Keratinocyte (primary cell): Measurements from ENCODE around the gene ACP7.

ENCODE experiments used
- CTCF ChIP-seq, 3 experiments: IDR thresholded peaks in 1 of 3; conservative IDR thresholded peaks in 1 of 3; optimal IDR thresholded peaks in 1 of 3; 2 replicates in 2 of 3; 3 replicates in 1 of 3; pipeline versions ENCODE3 to v1.5.1; 2011; ENCODE audit warnings: low read length in 3 of 3, mild to moderate bottlenecking in 3 of 3, moderate library complexity in 2 of 3, control low read depth in 1 of 3, inconsistent platforms in 1 of 3; ENCODE audit not compliant: insufficient read depth in 2 of 3; ENCODE audit errors: extremely low read depth in 1 of 3
- EZH2 ChIP-seq: IDR thresholded peaks from one replicate; pipeline ENCODE4 v1.6.1; 2012; ENCODE audit warnings: inconsistent platforms, mild to moderate bottlenecking, low read length, moderate library complexity

- TF ChIP-seq CTCF (optimal IDR thresholded peaks at IDR 0.05 in 1 of 3, IDR thresholded peaks at IDR 0.05 in 1 of 3, conservative IDR thresholded peaks at IDR 0.05 in 1 of 3; ENCODE audit: extremely low read depth in 1 of 3, insufficient read depth in 2 of 3, low read length in 3 of 3) (no peak), EZH2 (no peak)
Measured at GRCh38 chr19:39128516-39129079, 44.4 kb downstream of the ACP7 start.
